NCI-H2171 treated with DMSO at 0.1 percent for 48 hours (cell line): ENCODE data around the gene NECAB2.

ENCODE experiments used
- DNase-seq: peaks from one replicate; lab custom pipeline; 2025; lab: John Stamatoyannopoulos, UW

The NECAB2 gene

GRCh38 chr16:84024854-84025253, 56.8 kb downstream of the NECAB2 start:
- DNase-seq = no peak

DNA sequence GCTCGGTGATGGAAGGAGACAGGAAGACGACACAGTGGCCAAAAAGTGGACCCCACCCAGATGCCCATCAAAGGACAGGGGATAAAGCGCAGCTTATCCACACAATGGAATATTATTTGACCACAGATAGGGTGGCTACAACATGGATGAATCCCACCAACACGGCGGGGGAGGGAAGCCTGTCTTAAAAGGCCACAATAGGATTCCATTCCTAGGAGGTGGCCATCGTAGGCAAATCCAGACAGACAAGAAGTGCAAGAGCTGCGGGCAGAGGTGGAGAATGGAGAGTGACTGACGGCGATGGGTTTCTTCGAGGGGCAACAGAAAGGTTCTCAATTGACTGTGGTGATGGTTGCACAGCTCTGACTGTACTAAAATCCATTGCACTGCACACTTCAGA, 58.6 kb downstream of the NECAB2 start:
- DNase-seq = no peak

DNA sequence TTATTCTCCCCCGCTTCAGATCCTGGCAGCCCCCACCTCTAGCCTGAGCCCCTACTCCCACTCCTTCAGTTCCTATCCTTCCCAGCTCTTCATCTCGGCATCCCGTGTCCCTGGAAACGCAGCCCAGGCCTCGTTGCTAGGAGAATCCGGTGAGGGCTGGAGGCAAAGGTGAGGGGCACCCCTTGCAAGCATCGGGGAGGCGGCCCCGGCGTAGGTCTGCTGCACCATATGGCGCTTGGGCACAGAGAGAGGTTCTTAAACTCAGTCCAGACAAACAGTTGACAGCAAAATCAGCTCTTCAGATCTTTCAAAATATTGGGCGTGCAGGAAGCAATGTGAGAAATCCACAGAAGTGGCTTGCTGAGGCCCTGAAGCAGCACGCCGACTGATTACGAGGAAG, 59.6 kb downstream of the NECAB2 start:
- DNase-seq = peak; percentile 90

DNA sequence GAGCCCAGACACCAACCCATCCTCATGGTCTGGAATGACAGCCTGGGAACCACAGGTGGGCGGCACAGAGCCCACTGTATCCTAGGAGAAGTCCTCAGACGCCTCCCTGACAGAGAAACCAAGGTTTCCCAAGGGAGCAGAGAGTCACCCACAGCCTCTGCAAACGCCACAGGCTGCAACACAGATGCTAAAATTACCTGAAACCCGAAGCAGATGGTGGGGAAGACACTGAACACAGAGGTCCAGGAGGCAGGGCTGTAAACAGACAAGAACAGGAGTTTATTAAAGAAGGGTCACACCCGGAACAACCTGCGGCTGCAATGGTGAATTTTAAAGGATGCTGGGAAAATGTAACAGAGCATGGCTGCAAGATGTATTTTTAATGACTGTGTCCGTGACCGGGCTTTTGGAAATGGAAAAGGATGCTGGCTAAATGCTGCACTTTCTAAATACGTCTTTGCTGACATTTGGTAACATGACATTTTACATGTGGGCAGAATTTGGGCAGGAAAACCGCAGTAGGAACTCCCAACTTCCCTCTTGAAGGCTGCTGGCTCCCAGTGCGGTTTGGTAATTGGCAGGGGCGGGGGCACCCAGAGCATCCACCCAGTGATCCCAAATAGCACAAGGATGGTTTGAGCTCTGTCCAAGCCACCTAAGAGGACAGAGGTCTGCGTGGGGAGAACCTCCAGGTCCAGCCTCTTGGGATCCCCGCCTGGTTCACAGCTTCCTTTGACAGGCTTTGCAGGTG, 61.4 kb downstream of the NECAB2 start:
- peak; percentile 99 for DNase-seq

DNA sequence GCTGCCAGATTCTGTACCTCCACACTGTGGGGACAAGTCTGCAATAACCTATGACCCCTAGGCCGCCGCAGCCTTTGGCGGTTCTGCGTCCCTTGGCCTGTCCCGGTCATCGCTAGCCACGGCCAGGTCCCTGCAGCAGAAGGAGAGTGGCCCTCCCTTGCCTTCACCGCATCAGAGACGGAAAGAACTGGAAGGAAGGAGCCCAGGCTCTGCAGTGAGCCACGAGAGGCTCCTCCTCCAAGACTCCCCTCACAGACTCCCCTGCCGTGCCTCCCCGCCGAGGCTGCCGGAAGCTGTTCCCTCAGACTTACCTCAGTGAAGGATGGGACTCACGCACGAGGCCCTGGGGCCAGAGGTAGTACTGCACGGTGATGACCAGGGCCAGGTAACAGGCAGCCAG, 63.5 kb downstream of the NECAB2 start:
- no peak for DNase-seq

GRCh38 chr16:84032458-84033178, 64.6 kb downstream of the NECAB2 start:
- peak; percentile 50 for DNase-seq

DNA sequence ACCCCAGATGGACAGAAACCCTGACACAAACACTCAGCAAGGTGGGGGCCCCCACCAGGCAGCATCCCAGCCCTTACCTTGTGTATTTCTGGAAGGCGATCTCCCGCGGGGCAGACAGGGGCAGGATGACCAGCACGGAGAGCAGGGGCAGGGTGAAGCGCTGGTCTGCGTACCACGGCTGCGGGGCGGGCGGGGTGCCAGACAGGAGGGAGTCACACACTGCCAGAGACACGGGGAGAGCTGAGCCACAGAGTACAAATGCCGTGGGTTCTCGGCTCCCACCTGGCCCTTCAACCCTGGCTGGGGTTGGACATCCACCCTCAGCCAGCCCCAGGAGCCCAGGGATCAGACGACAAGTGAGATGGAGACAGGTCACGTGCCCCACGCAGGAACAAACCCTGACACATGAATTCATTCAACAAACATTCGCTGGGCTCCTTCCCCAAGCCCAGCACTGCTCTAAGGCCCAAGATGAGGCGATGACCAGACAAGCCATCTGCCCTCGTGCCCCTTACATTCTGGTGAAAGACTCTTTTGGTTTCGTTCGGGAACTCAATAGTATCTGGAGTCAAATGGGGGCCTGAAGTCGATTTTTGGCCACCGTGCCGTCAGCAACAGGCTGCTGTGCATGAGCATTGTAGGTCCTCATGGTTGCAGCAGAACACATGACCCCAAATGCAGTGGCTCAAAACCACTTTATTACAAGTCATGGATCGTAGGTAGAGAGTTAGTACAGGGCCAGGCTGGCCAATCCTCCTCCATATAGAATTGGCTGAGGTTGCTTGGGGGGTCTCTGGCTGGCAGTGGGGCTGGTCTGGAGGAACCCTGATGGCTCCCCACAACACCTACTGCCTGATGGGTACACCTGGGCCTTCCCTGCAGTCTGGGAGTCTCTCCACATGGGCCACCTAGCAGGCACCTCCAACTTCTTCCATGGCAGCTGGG, 65.5 kb downstream of the NECAB2 start:
- DNase-seq = no peak

DNA sequence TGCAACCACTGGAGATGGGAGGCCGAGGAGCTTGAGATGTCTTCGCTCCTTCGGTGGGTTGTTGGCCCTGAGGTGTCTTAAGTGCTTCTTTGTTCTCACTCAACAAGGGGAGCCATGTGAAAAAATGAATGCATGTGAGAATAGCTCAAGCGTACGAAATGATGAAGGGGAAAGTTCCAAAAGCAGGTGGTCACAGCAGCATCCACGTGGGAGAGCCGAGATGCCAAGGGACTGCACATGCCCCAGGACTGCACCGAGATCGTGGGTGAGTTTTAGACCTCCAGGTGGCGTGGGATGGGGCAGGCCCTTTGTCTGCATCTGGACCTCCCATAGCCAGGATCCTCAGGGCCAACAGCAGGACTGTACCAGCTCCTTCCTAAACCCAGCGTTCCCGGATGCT, 66.5 kb downstream of the NECAB2 start:
- DNase-seq = no peak

DNA sequence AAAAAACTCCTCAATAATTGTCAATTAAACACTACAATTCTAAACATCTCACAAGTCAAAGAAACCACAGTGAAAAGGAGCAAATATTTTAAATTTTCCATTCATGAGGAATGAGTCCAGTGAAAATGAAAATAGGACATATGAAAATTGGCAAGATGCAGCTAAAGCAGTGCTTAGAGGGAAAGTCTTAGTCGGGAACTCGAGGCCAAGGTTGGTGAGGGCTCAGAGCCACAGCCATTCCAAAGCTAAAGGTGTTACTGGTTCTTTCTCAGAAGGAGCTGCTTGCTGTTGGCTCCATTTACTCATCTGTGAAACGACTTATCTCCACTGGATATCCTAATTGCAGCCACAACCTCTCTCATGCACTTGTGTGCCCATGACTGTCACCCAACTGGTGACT, 68.1 kb downstream of the NECAB2 start:
- DNase-seq = no peak

- DNase-seq = peak; percentile 91
These were observed 69.0 kb downstream of the NECAB2 start for GRCh38 chr16:84036982-84037425.

- no peak for DNase-seq
These were observed 70.4 kb downstream of the NECAB2 start for GRCh38 chr16:84038469-84038868.

- no peak for DNase-seq
These were observed 71.7 kb downstream of the NECAB2 start for GRCh38 chr16:84039696-84040095.

- no peak for DNase-seq
These were observed 72.3 kb downstream of the NECAB2 start for GRCh38 chr16:84040226-84040822.

DNA sequence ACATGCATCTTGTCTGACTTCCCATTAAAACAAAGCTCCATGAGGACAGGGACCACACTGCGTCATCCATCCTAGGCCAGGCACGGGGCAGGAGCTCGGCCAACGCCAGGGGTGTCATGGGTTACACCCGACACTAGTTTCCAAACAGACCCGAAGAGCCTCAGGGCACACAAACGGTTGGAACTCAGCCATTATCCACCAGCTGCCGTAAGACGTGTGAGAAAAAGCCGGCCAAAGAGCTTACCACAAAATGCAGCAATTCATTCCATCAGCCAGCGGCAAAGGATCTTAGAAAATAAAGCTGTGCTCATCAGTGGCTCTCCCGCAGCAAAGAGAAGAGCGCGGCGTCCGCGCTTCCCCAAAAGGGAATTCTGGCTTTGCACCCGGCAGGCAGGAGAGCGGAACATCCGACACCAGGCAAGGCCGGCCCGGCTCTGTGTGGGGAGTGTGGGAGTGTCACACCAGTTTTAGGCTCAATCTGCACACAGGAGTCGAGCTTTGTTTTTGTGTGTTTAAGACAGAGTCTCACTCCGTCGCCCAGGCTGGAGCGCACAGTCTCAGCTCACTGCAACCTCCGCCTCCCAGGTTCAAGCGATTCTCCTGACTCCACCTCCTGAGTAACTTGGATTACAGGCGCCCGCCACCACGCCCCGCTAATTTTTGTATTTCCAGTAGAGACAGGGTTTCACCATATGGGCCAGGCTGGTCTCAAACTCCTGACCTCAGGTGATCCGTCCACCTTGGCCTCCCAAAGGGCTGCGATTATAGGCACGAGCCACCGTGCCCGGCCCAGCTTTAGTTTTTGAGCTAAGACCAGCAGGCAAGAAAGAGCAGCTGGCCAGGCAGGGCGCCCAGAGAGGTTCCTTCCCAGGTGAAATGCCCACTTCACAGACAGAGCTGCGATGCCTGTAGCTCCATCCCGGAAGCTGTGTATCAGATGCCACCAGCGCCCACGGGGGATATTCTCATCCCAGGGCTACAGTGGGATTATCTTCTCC, 73.1 kb downstream of the NECAB2 start:
- DNase-seq = peak; percentile 57

DNA sequence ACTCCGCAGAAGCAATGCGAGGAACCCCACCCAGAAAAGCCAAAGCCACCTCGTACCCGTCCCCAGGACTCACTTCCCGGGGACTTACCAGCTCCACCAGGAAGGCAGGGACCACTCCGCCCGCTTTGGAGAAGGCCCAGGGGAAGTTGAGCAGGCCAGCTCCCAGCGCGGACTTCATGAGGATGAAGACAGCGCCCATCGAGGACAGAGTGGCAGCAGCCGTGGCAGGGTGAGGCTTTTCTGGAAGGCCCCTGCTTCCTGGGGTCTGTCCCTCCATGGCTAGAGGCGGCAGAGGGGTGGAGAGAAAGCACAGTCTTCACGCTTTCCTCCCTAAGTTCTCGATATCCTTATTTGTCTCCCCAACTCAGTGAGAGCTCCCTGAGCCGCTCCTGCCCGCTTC, 73.8 kb downstream of the NECAB2 start:
- no peak for DNase-seq

DNA sequence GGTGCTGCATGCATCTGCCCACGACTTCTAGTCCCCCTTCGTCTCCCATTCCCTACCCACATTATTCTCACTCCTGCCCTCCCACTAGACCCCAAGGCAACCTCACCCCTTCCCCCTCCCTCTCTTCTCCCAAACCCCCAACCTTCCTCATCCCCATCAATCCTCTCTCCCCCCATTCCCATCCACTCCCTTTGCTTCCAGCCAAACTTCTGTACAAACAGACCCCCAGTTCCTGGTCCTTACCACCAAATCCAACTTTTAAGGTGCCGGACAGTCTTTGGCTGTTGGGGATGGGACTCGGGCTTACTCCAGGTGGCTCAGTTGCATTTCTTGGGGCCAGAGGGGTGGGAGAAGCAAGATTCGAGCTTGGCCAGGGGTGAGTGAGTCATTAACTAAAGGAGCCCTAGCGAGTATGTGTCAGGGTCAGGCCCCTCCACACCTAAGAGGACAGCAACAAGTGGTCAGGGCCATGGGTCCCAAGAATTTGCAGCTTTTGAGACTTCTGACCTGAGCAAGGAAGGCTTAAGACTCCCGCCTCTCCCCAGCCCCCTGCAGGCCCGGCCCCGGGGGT, 74.3 kb downstream of the NECAB2 start, which contains the start of gene SLC38A8:
Gene SLC38A8, minus strand, starts transcription at position 488 of the 571 bp plus-strand sequence. CDS start 638 bp downstream, outside the sequence.
- no peak for DNase-seq

DNA sequence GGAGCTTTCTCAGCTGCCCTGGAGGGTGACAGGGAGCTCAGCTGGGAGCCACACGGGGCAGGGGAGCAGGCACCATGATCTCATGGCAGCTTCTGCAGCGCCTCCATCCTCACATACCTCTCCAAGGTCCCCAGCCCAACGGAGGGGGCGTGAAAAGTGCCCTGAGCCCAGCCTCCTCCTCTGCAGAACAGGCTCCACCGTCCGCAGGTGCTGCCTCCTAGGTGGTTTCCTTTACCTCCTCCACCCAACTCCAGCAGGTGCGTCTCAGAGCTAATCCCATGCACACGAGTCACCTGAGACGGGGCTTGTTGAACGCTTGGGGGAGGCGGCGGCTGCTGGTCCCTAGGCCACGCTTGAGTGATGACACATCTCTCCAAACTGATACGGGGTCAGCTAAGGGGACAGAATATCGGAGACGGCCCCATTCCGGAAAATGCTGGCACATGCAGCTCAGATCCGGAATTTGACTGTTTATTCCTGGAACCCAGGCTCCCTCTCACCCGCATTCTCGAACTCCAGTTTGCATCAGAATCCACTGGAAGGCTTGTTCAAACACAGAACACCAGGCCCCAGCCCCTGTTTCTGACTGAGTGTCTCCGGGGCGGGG, 74.9 kb downstream of the NECAB2 start:
- peak; percentile 90 for DNase-seq

DNA sequence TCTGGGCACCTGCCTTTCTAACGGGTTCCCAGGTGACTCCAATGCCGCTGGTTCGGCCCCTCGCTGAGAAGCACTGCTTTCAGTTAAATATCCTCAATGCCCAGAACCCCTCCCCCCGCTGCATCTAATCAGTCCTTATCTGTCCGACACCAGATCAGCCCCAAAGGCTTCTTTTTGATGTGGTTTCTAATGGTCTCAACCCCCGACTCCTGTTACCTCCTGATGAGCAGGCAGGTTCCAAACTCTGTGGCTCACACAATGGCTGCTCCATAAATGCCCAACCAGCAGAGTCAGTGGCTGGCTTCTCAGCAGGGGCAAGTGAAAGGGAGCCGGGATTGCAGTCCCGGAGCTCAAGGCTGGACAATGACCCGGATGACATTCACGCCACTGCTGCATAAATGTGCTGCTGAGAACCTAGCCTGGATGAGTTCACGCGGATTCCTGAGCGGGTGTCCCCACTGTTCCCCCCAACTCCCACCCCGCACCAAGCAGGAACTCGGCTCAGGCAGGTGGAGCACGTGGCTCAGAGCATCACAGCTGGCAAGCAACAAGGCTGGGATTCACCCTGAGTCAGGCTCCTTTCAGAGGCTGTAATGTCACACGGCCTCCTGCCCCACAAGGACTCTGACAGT, 75.6 kb downstream of the NECAB2 start:
- peak; percentile 37 for DNase-seq

- DNase-seq = no peak
These were observed 76.1 kb downstream of the NECAB2 start for GRCh38 chr16:84044118-84044488.
